Skeletal muscle satellite cell (primary cell): ENCODE data around the gene NOD1.
"Not testable (repeated sequence)": the region's sequence is repeated elsewhere in the genome, so short reads cannot be mapped to it uniquely, and the experiment has no call there.

Experiments used
- H3K27me3 ChIP-seq: 2 replicates; pipeline ENCODE4 v1.7.0; 2013; ENCODE audit warnings: low read length; ENCODE audit not compliant: control insufficient read depth, insufficient read depth
- H3K36me3 ChIP-seq: 2 replicates; pipeline ENCODE4 v1.7.0; 2013; ENCODE audit warnings: mild to moderate bottlenecking, control low read depth, low read length; ENCODE audit not compliant: insufficient read depth
- H3K4me1 ChIP-seq: 2 replicates; pipeline ENCODE4 v1.7.0; 2013; ENCODE audit warnings: low read length; ENCODE audit not compliant: control insufficient read depth, insufficient read depth
- H3K4me2 ChIP-seq: 2 replicates; pipeline ENCODE4 v1.7.0; 2013; ENCODE audit warnings: mild to moderate bottlenecking, low read length
- H3K4me3 ChIP-seq: 2 replicates; pipeline ENCODE4 v1.7.0; 2013; ENCODE audit warnings: low read length
- H3K9ac ChIP-seq: 2 replicates; pipeline ENCODE4 v1.7.0; 2013; ENCODE audit warnings: mild to moderate bottlenecking, low read depth, low read length, moderate library complexity
- H3K9me3 ChIP-seq: replicated peaks from 2 replicates; pipeline ENCODE4 v1.7.0; 2013; ENCODE audit warnings: mild to moderate bottlenecking, control low read depth, low read length

Gene NOD1

GRCh38 chr7:30502470-30503251 lies 24.1 kb upstream of the NOD1 start:
- no peak overlapping the region for H3K9ac ChIP-seq
- no peaks in the 10 kb centered on the region for H3K9me3 ChIP-seq
- peaks cover 15% of the 10 kb centered on the region for H3K4me1 ChIP-seq
- H3K27me3 ChIP-seq, result no peaks in the 10 kb centered on the region
- H3K4me3 ChIP-seq, result peak overlapping the region; percentile 88
- H3K4me2 ChIP-seq, result peak overlapping the region; percentile 94
- peaks cover 4% of the 10 kb centered on the region for H3K36me3 ChIP-seq

GRCh38 chr7:30501264-30501663 lies 22.7 kb upstream of the NOD1 start:
- H3K36me3 ChIP-seq, result peaks cover 14% of the 10 kb centered on the region
- no peaks in the 10 kb centered on the region for H3K9me3 ChIP-seq
- no peak overlapping the region for H3K4me2 ChIP-seq
- H3K27me3 ChIP-seq, result no peaks in the 10 kb centered on the region
- H3K9ac ChIP-seq, result no peak overlapping the region
- peaks cover 15% of the 10 kb centered on the region for H3K4me1 ChIP-seq
- no peak overlapping the region for H3K4me3 ChIP-seq

DNA sequence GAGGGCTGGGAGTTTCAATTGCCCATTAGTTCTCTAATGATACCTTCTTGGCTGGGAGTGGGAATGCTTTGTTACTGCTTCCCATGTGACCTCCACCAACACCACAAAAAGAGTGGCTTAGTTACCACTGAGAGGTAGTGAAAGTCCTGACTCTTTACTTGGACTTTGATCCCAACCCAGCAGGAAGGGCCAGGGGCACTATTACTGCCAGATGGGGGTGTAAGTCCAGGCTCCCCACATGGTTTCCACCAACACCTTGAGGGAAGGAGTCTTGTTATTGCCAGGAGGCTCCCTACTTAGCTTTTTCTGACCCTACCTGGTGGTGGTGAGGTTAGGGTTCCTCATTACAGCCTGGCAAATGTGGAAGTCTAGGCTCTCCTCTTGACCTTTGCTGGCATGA lies 14.6 kb upstream of the NOD1 start:
- no peaks in the 10 kb centered on the region for H3K27me3 ChIP-seq
- no peak overlapping the region for H3K4me2 ChIP-seq
- no peak overlapping the region for H3K4me3 ChIP-seq

GRCh38 chr7:30491417-30491816 lies 12.8 kb upstream of the NOD1 start:
- Histone ChIP-seq H3K9ac (no peak overlapping the region), H3K36me3 (peaks cover 3% of the 10 kb centered on the region), H3K4me2 (no peak overlapping the region), H3K27me3 (no peaks in the 10 kb centered on the region), H3K4me1 (no peaks in the 10 kb centered on the region), H3K9me3 (peaks cover 6% of the 10 kb centered on the region), H3K4me3 (no peak overlapping the region)

More for the DNA sequence above, 14.6 kb upstream of the NOD1 start:
- no peak overlapping the region for H3K9ac ChIP-seq
- peaks cover 11% of the 10 kb centered on the region for H3K36me3 ChIP-seq
- H3K4me1 ChIP-seq, result no peaks in the 10 kb centered on the region
- H3K9me3 ChIP-seq, result peaks cover 6% of the 10 kb centered on the region

DNA sequence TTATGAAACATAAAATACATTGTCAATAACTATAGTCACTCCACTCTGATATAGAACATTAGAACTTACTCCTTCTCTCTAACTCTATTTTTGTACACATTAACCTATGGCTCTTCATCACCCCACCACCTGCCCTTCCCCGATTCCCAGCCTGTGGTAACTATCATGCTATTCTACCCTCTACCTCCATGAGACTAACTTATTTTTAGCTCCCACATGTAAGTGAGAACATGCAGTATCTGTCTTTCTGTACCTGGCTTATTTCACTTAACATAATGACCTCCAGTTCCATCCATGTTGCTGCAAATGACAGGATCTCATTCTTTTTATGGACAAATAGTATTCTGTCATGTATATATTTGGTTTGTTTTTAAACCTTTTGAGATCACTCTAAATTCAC lies 8.8 kb upstream of the NOD1 start:
- Histone ChIP-seq H3K4me2 (no peak overlapping the region), H3K4me1 (no peaks in the 10 kb centered on the region), H3K36me3 (no peaks in the 10 kb centered on the region), H3K4me3 (no peak overlapping the region), H3K9me3 (peaks cover 6% of the 10 kb centered on the region), H3K27me3 (no peaks in the 10 kb centered on the region), H3K9ac (no peak overlapping the region)

GRCh38 chr7:30485667-30486066 lies 7.1 kb upstream of the NOD1 start:
- Histone ChIP-seq H3K9ac (no peak overlapping the region), H3K4me2 (no peak overlapping the region), H3K36me3 (no peaks in the 10 kb centered on the region), H3K4me1 (no peaks in the 10 kb centered on the region), H3K9me3 (no peaks in the 10 kb centered on the region), H3K4me3 (no peak overlapping the region), H3K27me3 (no peaks in the 10 kb centered on the region)

DNA sequence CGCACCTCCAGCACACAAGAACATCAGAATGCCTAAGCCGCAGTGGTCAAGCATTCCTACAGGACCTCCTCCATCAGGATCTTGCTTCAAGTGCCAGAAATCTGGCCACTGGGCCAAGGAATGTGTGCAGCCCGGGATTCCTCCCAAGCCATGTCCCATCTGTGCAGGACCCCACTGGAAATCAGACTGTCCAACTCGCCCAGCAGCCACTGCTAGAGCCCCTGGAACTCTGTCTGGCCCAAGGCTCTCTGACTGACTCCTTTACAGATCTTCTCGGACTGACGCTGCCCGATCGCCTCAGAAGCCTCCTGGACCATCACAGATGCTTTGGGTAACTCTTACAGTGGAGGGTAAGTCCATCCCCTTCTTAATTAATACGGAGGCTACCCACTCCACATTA lies 2.8 kb upstream of the NOD1 start:
- not testable (repeated sequence) for H3K4me2 ChIP-seq, H3K9me3 ChIP-seq, H3K4me3 ChIP-seq, H3K36me3 ChIP-seq, H3K9ac ChIP-seq, H3K27me3 ChIP-seq
- H3K4me1 ChIP-seq, result peaks cover 16% of the 10 kb centered on the region

DNA sequence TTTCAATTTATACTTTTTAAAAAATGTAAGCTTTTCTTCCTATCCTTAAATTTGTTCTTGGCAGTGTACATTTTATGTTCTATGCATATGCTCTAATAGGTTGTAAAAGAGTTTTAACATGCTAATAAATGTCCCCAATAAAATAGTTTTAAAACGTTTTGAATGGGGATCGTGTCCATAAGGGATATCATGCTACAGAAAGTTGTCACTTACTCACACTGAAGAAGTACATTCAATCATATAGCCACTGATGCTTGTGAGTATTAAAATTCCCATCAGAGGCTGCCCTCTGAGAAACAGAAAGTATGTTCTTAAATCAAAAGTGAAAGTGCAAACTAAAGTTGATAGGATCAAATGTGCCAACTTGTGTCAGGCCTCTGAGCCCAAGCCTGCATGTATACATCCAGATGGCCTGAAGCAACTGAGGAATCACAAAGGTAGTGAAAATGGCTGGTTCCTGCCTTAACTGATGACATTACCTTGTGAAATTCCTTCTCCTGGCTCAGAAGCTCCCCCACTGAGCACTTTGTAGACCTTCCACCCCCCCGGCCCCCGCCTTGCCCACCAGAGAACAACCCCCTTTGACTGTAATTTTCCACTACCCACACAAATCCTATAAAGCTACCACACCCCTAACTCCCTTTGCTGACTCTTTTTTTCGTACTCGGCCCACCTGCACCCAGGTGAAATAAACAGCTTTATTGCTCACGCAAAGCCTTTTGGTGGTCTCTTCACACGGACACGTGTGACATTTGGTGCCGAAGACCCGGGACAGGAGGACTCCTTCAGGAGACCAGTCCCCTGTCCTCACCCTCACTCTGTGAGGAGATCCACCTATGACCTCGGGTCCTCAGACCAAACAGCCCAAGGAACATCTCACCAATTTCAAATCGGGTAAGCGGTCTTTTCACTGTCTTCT lies 877 bp upstream of the NOD1 start:
- Histone ChIP-seq H3K4me1 (peaks cover 24% of the 10 kb centered on the region), H3K4me2 (peak overlapping the region; percentile 93), H3K27me3 (no peaks in the 10 kb centered on the region), H3K9ac (peak overlapping the region; percentile 96), H3K36me3 (no peaks in the 10 kb centered on the region), H3K4me3 (peak overlapping the region; percentile 90), H3K9me3 (no peaks in the 10 kb centered on the region)

- Histone ChIP-seq H3K4me2 (peak overlapping the region; percentile 93), H3K9me3 (no peaks in the 10 kb centered on the region), H3K27me3 (no peaks in the 10 kb centered on the region), H3K4me1 (peaks cover 32% of the 10 kb centered on the region), H3K9ac (no peak overlapping the region), H3K36me3 (no peaks in the 10 kb centered on the region), H3K4me3 (no peak overlapping the region)
Measured at GRCh38 chr7:30476459-30477145, 2.0 kb downstream of the NOD1 start.

DNA sequence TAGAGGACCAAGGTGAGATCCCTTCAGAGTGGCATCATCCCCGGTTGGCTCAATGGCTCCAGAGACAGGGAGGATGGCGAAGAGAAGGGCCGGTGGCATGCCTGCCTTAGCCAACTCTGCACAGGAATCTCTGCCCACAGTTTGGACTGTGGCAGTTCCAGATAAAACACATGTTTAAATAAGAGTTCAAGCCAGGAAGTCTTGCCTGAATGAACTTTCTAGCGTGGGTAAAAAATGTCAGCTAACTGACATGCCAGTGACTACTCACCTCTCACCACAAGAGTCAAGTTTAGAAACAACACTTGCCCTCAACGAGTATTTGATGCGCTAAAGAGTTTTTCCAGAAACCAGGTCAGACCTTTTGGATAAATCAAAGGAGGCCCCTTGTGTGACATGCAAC lies 3.0 kb downstream of the NOD1 start:
- no peaks in the 10 kb centered on the region for H3K9me3 ChIP-seq
- no peaks in the 10 kb centered on the region for H3K36me3 ChIP-seq
- H3K4me1 ChIP-seq, result peaks cover 42% of the 10 kb centered on the region
- peak overlapping the region; percentile 24 for H3K4me2 ChIP-seq
- no peaks in the 10 kb centered on the region for H3K27me3 ChIP-seq
- H3K4me3 ChIP-seq, result no peak overlapping the region
- no peak overlapping the region for H3K9ac ChIP-seq

GRCh38 chr7:30474893-30475292 lies 3.7 kb downstream of the NOD1 start:
- no peak overlapping the region for H3K4me2 ChIP-seq
- no peaks in the 10 kb centered on the region for H3K36me3 ChIP-seq
- H3K4me1 ChIP-seq, result peaks cover 49% of the 10 kb centered on the region
- no peaks in the 10 kb centered on the region for H3K9me3 ChIP-seq
- no peak overlapping the region for H3K9ac ChIP-seq
- H3K4me3 ChIP-seq, result no peak overlapping the region
- no peaks in the 10 kb centered on the region for H3K27me3 ChIP-seq
